ENCODE results near the gene NEMP2. TPM values are rescaled to one million over a fixed set of nuclear protein-coding genes. Genes with fewer than 3 reads are reported as not detected.
"Not testable (repeated sequence)": the region's sequence is repeated elsewhere in the genome, so short reads cannot be mapped to it uniquely, and the experiment has no call there.

NEMP2 gene
- total RNA-seq, 1 donor from 2014 or later = 9.8 TPM

DNA sequence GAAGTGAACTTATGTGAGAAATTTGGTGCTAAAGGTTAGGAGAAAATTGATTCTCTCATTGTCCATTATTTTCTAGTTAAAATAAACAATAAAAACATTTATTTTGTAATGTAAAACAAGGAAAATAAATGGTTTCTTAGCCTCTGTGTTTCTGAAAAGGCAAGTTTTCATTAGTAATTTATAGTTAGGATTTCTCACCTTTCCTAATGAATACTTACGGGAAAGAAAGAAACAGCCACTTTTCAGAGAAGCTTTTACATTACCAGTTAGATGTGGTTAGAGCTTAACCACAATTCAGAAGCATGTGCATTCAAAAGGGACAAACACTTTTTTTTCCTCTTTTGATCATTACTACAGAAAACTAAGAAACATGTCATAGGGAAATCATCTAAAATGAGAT lies 18.8 kb downstream of the NEMP2 start:
- Mint-ChIP-seq H3K27me3 (ENCODE audit: low read depth) (no peaks in the 10 kb centered on the region), H3K4me3 (no peak overlapping the region), H3K36me3 (ENCODE audit: low read depth) (no peaks in the 10 kb centered on the region), H3K27ac (ENCODE audit: unreplicated experiment) (no peak overlapping the region), H3K9me3 (no peaks in the 10 kb centered on the region), H3K4me1 (peaks cover 5% of the 10 kb centered on the region)
- TF ChIP-seq, protein P1, sequence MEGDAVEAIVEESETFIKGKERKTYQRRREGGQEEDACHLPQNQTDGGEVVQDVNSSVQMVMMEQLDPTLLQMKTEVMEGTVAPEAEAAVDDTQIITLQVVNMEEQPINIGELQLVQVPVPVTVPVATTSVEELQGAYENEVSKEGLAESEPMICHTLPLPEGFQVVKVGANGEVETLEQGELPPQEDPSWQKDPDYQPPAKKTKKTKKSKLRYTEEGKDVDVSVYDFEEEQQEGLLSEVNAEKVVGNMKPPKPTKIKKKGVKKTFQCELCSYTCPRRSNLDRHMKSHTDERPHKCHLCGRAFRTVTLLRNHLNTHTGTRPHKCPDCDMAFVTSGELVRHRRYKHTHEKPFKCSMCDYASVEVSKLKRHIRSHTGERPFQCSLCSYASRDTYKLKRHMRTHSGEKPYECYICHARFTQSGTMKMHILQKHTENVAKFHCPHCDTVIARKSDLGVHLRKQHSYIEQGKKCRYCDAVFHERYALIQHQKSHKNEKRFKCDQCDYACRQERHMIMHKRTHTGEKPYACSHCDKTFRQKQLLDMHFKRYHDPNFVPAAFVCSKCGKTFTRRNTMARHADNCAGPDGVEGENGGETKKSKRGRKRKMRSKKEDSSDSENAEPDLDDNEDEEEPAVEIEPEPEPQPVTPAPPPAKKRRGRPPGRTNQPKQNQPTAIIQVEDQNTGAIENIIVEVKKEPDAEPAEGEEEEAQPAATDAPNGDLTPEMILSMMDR (conservative IDR thresholded peaks at IDR 0.05) = no peak
- DNase-seq (ENCODE audit: low read depth, low spot score) = no peak

DNA sequence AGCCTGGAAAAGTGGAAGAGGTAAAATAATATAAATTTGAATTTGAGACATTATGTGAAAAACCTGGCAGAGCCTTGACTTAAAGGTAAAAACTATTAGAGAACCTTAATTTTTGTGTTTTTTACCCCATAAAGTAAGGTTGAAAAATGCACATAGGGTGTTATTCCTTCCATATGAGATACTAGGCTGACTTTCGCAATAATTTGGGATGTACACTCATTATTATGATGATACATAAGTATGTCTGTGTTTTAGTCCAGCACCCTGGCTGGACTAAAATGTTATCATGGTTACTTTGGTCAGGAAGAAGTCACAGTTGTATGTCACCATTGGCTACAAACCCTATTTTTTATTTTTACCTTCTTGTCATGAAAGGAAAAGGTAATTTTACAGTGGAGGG lies 19.8 kb downstream of the NEMP2 start:
- Mint-ChIP-seq H3K9me3 (no peaks in the 10 kb centered on the region), H3K4me1 (peaks cover 5% of the 10 kb centered on the region), H3K27me3 (ENCODE audit: low read depth) (no peaks in the 10 kb centered on the region), H3K4me3 (no peak overlapping the region), H3K27ac (ENCODE audit: unreplicated experiment) (no peak overlapping the region), H3K36me3 (ENCODE audit: low read depth) (no peaks in the 10 kb centered on the region)
- TF ChIP-seq, protein P1 (conservative IDR thresholded peaks at IDR 0.05) = no peak
- no peak for DNase-seq (ENCODE audit: low read depth, low spot score)

DNA sequence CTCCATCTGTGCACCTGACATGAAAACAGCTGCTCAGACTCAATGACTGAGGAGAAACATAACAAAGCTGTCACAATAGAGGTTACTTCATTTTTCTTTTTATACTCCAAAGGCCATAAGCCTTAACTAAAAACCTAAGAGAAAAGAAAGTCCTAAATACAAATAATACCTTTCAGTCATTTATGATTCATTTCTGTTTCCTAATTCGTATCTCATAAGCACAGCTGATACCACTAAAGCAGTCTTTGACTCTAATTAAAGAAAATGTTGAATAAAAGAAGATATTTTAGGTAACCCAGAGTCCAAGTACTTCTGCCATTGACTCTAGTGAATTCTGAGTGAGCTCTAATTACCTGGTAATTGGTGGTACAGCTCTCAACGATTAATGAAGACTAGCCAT lies 20.6 kb downstream of the NEMP2 start:
- DNase-seq (ENCODE audit: low read depth, low spot score) = no peak
- Mint-ChIP-seq H3K4me3 (no peak overlapping the region), H3K27ac (ENCODE audit: unreplicated experiment) (no peak overlapping the region), H3K9me3 (no peaks in the 10 kb centered on the region), H3K27me3 (ENCODE audit: low read depth) (no peaks in the 10 kb centered on the region), H3K4me1 (peaks cover 5% of the 10 kb centered on the region), H3K36me3 (ENCODE audit: low read depth) (no peaks in the 10 kb centered on the region)
- TF ChIP-seq, protein P1 (conservative IDR thresholded peaks at IDR 0.05) = no peak

DNA sequence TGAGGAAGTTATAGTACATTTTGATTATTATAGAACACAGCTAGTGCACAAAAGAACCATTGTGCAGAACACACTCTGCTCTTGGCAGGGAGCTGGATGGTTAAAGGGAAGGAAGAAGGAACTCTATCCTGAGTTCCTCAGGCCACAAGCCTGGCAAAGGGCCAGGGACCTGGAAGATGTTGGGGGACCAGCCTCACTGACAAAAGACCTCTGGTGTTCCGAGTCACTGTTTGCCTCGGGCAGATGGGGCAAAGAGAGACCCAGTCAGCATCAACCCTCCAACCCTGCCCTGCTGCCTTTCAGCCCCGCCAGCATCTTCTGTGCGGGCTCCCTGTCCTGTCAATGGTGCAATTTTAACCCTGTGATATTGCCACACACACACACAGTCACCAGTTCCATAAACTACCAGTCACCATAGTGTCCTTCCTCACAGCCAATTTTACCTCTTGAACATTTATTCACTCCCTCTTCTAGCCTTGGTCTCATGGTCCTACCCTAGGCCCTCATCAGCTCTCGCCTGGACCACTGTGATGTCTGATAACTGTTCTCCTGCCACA lies 21.9 kb downstream of the NEMP2 start:
- no peaks in the 10 kb centered on the region for H3K27me3 Mint-ChIP-seq (ENCODE audit: low read depth)
- H3K4me3 Mint-ChIP-seq = no peak overlapping the region
- no peak overlapping the region for H3K27ac Mint-ChIP-seq (ENCODE audit: unreplicated experiment)

DNA sequence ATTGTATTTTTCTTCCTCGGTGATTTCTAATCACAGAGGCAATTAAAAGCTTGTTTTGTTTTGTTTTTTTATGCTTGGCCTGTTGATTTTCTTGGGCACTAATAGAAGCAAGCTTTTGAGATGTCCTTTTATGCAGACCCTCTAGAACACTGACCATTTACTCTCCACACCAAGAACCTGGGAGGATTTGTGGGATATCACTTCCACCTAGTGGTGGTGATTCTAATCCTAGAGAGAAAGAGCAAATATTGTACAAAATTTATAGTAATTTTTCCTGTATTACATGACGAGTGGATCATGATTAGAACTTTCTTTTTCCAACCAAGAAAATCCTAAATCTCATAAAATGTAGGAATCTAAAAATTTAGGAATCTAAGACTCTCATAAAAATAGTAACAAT lies 23.4 kb downstream of the NEMP2 start:
- Mint-ChIP-seq H3K36me3 (ENCODE audit: low read depth) (no peaks in the 10 kb centered on the region), H3K9me3 (no peaks in the 10 kb centered on the region), H3K27me3 (ENCODE audit: low read depth) (no peaks in the 10 kb centered on the region), H3K27ac (ENCODE audit: unreplicated experiment) (no peak overlapping the region), H3K4me1 (peaks cover 8% of the 10 kb centered on the region), H3K4me3 (no peak overlapping the region)
- no peak for DNase-seq (ENCODE audit: low read depth, low spot score)
- TF ChIP-seq, protein P1 (conservative IDR thresholded peaks at IDR 0.05) = peak; percentile 67

More for the DNA sequence above, 21.9 kb downstream of the NEMP2 start:
- H3K36me3 Mint-ChIP-seq (ENCODE audit: low read depth) = no peaks in the 10 kb centered on the region
- H3K4me1 Mint-ChIP-seq = peaks cover 5% of the 10 kb centered on the region
- no peak for DNase-seq (ENCODE audit: low read depth, low spot score)
- TF ChIP-seq, protein P1 (conservative IDR thresholded peaks at IDR 0.05) = no peak
- H3K9me3 Mint-ChIP-seq = no peaks in the 10 kb centered on the region

DNA sequence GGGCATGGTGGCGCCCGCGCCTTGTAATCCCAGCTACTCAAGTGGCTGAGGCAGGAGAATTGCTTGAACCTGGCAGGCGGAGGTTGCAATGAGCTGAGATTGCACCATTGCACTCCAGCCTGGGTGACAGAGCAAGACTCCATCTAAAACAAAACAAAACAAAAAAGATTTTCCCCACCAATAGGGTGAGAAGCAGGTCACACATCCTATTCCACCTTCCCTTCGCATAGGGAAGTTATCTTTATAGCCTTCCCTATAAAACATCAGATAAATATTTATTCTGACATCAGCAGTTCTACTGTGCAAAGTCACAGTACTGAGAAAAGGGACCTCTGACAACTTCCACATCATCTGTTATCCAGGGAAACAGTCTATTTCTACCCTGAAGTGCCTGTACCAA lies 24.6 kb downstream of the NEMP2 start:
- DNase-seq (ENCODE audit: low read depth, low spot score); H3K4me1 Mint-ChIP-seq; H3K9me3 Mint-ChIP-seq; H3K4me3 Mint-ChIP-seq; H3K27me3 Mint-ChIP-seq (ENCODE audit: low read depth); H3K36me3 Mint-ChIP-seq (ENCODE audit: low read depth): not testable (repeated sequence)
- peak overlapping the region; percentile 43 for H3K27ac Mint-ChIP-seq (ENCODE audit: unreplicated experiment)
